OCI-M2 (cell line): ENCODE results near the gene DDX51.

Experiments used
- DNase-seq: peaks from one replicate; lab custom pipeline; 2025; ENCODE audit not compliant: unreplicated experiment; lab: John Stamatoyannopoulos, UW

DDX51 gene

DNA sequence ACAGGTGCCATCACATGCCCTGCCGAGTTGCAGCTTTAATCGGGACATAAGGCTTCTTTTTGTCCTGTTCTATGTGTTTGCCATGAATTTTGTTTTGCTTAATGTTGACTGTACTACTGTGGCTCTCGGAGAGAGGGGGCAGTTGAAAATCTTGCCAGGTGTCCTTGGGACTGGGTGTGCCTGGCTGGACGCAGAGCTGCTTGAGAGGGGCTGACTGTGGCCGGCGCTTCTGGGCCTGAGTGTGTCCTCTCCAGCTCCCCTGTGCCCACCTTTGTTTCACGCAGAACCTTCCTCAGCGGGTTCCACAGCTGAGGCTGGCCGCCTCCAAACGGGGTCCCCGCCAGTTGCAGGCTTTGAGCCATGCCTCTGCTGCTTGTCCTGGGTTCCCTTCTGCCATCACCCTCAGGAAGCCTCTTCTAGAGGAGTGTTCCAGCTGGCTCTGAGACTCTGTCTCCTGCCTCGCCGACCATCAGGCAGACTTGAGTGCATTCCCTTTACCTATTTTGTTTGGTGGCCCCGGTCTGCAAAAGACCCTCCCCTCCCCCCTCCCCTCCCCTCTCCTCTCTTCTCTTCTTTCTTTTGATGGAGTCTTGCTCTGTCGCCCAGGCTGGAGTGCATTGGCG lies 49.7 kb downstream of the DDX51 start:
- no peak for DNase-seq

DNA sequence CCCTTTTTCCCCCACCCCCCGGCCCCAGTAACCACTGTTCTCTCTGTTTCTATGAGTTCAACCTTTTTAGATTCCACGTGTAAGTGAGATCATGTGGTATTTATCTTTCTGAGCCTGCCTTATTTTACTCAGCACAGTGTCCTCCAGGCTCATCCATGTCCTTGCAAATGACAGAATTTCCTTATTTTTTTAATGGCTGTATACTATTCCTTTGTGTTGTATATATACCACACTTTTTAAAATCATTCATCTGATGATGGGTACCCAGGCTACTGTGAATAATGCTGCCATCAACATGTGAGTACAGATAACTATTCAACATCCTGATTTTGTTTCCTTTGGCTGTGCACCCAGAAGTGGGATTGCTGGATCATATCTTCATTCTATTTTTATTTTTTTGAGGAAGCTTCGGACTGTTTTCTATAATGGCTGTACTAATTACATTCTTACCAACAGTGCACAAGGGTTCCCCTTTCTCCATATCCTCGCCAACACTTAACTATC lies 54.7 kb downstream of the DDX51 start:
- no peak for DNase-seq
